ENCODE measurements around the gene RASA3. TPM values are rescaled to one million over a fixed set of nuclear protein-coding genes. Genes with fewer than 3 reads are reported as not detected.
A peak's percentile ranks its signal among the peaks of the same experiment; 100 is the strongest.

RASA3 gene
- total and polyA plus RNA-seq, 11 donors = 4.8 to 24.2 (median 9.7) TPM

GRCh38 chr13:113969973-113970611, 162.3 kb downstream of the RASA3 start:
- TF ChIP-seq CTCF (IDR thresholded peaks at IDR 0.05) = no peak
- no peaks in the 10 kb centered on the region for H3K9me3 ChIP-seq
- H3K27ac ChIP-seq = peak overlapping the region in 5 of 12 donors; percentile 32 to 80 (median 76)
- peaks cover 0 to 21% (median 7%) of the 10 kb centered on the region in 12 donors for H3K4me1 ChIP-seq
- peak; percentile 8 to 38 (median 12) for ATAC-seq
- 83 to 92% (median 86%) methylated on average over 18 to 20 of the region's 20 CpGs for whole genome bisulfite sequencing, 4 donors
- H3K4me3 ChIP-seq = no peak overlapping the region
- no peaks in the 10 kb centered on the region for H3K27me3 ChIP-seq
- intact Hi-C loops (cut with DNase I) = no loop called here
- DNase-seq = peak in 2 of 5 donors; percentile 36 to 55
- peaks cover 0 to 23% (median 0%) of the 10 kb centered on the region in 9 donors for H3K36me3 ChIP-seq

GRCh38 chr13:113969311-113969972, 163.0 kb downstream of the RASA3 start:
- H3K27ac ChIP-seq = no peak overlapping the region
- no peak overlapping the region for H3K4me3 ChIP-seq
- ATAC-seq (no peak), DNase-seq (peak in 2 of 5 donors; percentile 6 to 40)
- H3K27me3 ChIP-seq = no peaks in the 10 kb centered on the region
- H3K9me3 ChIP-seq = no peaks in the 10 kb centered on the region
- WGBS, 4 donors = 93 to 96% (median 95%) methylated on average over 22 to 25 of the region's 25 CpGs
- intact Hi-C loops (cut with DNase I) = no loop called here
- TF ChIP-seq CTCF (IDR thresholded peaks at IDR 0.05) (no peak), POLR2A (IDR thresholded peaks at IDR 0.05) (no peak)
- peaks cover 0 to 21% (median 7%) of the 10 kb centered on the region in 12 donors for H3K4me1 ChIP-seq
- peaks cover 0 to 17% (median 0%) of the 10 kb centered on the region in 9 donors for H3K36me3 ChIP-seq

GRCh38 chr13:113968463-113969310, 163.7 kb downstream of the RASA3 start:
- H3K36me3 ChIP-seq = peaks cover 0 to 12% (median 0%) of the 10 kb centered on the region in 9 donors
- peak overlapping the region in 1 of 12 donors; percentile 31 for H3K27ac ChIP-seq
- TF ChIP-seq POLR2A (IDR thresholded peaks at IDR 0.05) (no peak), CTCF (IDR thresholded peaks at IDR 0.05) (no peak)
- H3K9me3 ChIP-seq = no peaks in the 10 kb centered on the region
- H3K4me1 ChIP-seq = peaks cover 0 to 21% (median 7%) of the 10 kb centered on the region in 12 donors
- 93 to 98% (median 96%) methylated on average over 13 to 17 of the region's 17 CpGs for WGBS, 4 donors
- no peak overlapping the region for H3K4me3 ChIP-seq
- DNase-seq (peak in 3 of 5 donors; percentile 15 to 25 (median 20)), ATAC-seq (no peak)
- no peaks in the 10 kb centered on the region for H3K27me3 ChIP-seq
- intact Hi-C loops (cut with DNase I) = no loop called here
